ENCODE measurements around the gene NAGPA.

The NAGPA gene

GRCh38 chr16:5027086-5027485 is 6.6 kb downstream of the NAGPA start:
- no peak for DNase-seq

- no peak for DNase-seq
Observed at GRCh38 chr16:5026664-5027063, 7.1 kb downstream of the NAGPA start.

GRCh38 chr16:5025171-5025632 is 8.5 kb downstream of the NAGPA start:
- DNase-seq, result peak; percentile 39 to 71

GRCh38 chr16:5024632-5025031 is 9.1 kb downstream of the NAGPA start:
- peak; percentile 37 to 55 for DNase-seq

- DNase-seq, result no peak
Observed at GRCh38 chr16:5022521-5022920, 11.2 kb downstream of the NAGPA start.

- DNase-seq, result no peak
Observed at GRCh38 chr16:5020551-5020950, 13.2 kb downstream of the NAGPA start.

GRCh38 chr16:5019775-5020174 is 14.0 kb downstream of the NAGPA start:
- DNase-seq, result no peak

- no peak for DNase-seq
Observed at GRCh38 chr16:5018793-5019192, 14.9 kb downstream of the NAGPA start.

GRCh38 chr16:5017678-5017969 is 16.1 kb downstream of the NAGPA start:
- no peak for DNase-seq

GRCh38 chr16:5016967-5017677 is 16.6 kb downstream of the NAGPA start:
- no peak for DNase-seq

GRCh38 chr16:5015887-5016286 is 17.8 kb downstream of the NAGPA start:
- DNase-seq, result no peak

- no peak for DNase-seq
Observed at GRCh38 chr16:5015351-5015750, 18.4 kb downstream of the NAGPA start.

GRCh38 chr16:5012887-5013286 is 20.8 kb downstream of the NAGPA start:
- DNase-seq, result no peak

- no peak for DNase-seq
Observed at GRCh38 chr16:5011637-5012036, 22.1 kb downstream of the NAGPA start.

GRCh38 chr16:5010576-5011329 is 23.0 kb downstream of the NAGPA start:
- no peak for DNase-seq

GRCh38 chr16:5008311-5008731 is 25.4 kb downstream of the NAGPA start:
- no peak for DNase-seq

- no peak for DNase-seq
Observed at GRCh38 chr16:5007256-5007655, 26.5 kb downstream of the NAGPA start.

GRCh38 chr16:5006348-5007193 is 27.2 kb downstream of the NAGPA start:
- DNase-seq, result no peak

- DNase-seq, result no peak
Observed at GRCh38 chr16:5005916-5006315, 27.8 kb downstream of the NAGPA start.

- no peak for DNase-seq
Observed at GRCh38 chr16:5004311-5004710, 29.4 kb downstream of the NAGPA start.

- DNase-seq, result no peak
Observed at GRCh38 chr16:5003828-5004227, 29.9 kb downstream of the NAGPA start.

- DNase-seq, result no peak
Observed at GRCh38 chr16:5003211-5003610, 30.5 kb downstream of the NAGPA start.

- no peak for DNase-seq
Observed at GRCh38 chr16:5002699-5003143, 31.0 kb downstream of the NAGPA start.

GRCh38 chr16:5001986-5002385 is 31.7 kb downstream of the NAGPA start:
- DNase-seq, result no peak

Data from SHP77 (cell line).